H9 (cell line): Measurements from ENCODE around the gene CEBPG. TPM values are rescaled to one million over a fixed set of nuclear protein-coding genes. Genes with fewer than 3 reads are reported as not detected.

Experiments used
- DNase-seq: peaks from one replicate; pipeline ENCODE4 v3.0.0-alpha.2; 2017
- H2AFZ ChIP-seq: one replicate; pipeline ENCODE4 v1.6.1; 2013; ENCODE audit warnings: mild to moderate bottlenecking, low read length, control low read depth, moderate library complexity
- H2AK5ac ChIP-seq: 2 replicates; pipeline ENCODE4 v1.6.1; 2013; ENCODE audit warnings: low read length, control low read depth, mixed read lengths; ENCODE audit not compliant: insufficient read length
- H2BK120ac ChIP-seq: one replicate; pipeline ENCODE4 v1.6.1; 2013; ENCODE audit warnings: low read depth, mild to moderate bottlenecking, low read length, control low read depth, inconsistent platforms; ENCODE audit not compliant: poor library complexity, severe bottlenecking
- H2BK12ac ChIP-seq: 2 replicates; pipeline ENCODE4 v1.6.1; 2013; ENCODE audit warnings: low read length, control low read depth, mixed read lengths, low read depth; ENCODE audit not compliant: insufficient read length
- H2BK15ac ChIP-seq: 2 replicates; pipeline ENCODE4 v1.6.1; 2013; ENCODE audit warnings: low read depth, low read length, control low read depth
- H2BK20ac ChIP-seq: one replicate; pipeline ENCODE4 v1.6.1; 2013; ENCODE audit warnings: low read depth, mild to moderate bottlenecking, low read length, control low read depth, inconsistent platforms; ENCODE audit not compliant: poor library complexity, severe bottlenecking
- H2BK5ac ChIP-seq: 2 replicates; pipeline ENCODE4 v1.6.1; 2013; ENCODE audit warnings: low read length, control low read depth, mixed read lengths; ENCODE audit not compliant: insufficient read length
- H3K14ac ChIP-seq: 2 replicates; pipeline ENCODE4 v1.6.1; 2013; ENCODE audit warnings: low read length, control low read depth; ENCODE audit not compliant: insufficient read depth
- H3K18ac ChIP-seq: 2 replicates; pipeline ENCODE4 v1.6.1; 2013; ENCODE audit warnings: low read depth, mild to moderate bottlenecking, mixed read lengths, low read length, control low read depth; ENCODE audit not compliant: insufficient read length
- H3K23ac ChIP-seq: 2 replicates; pipeline ENCODE4 v1.6.1; 2013; ENCODE audit warnings: low read length, control low read depth, mixed read lengths, low read depth; ENCODE audit not compliant: insufficient read length
- H3K23me2 ChIP-seq: 2 replicates; pipeline ENCODE4 v1.6.1; 2013; ENCODE audit warnings: low read depth, mild to moderate bottlenecking, mixed read lengths, low read length, control low read depth; ENCODE audit not compliant: insufficient read length, poor library complexity, severe bottlenecking
- H3K27ac ChIP-seq: 2 replicates; pipeline ENCODE4 v1.5.1; 2013; ENCODE audit warnings: low read length, control low read depth, mixed read lengths, low read depth; ENCODE audit not compliant: insufficient read length
- H3K27me3 ChIP-seq: 2 replicates; pipeline ENCODE4 v1.6.1; 2013; ENCODE audit warnings: low read length, control low read depth, inconsistent platforms; ENCODE audit not compliant: insufficient read depth
- H3K4ac ChIP-seq: 2 replicates; pipeline ENCODE4 v1.6.1; 2013; ENCODE audit warnings: low read depth, mild to moderate bottlenecking, control low read depth, inconsistent platforms, low read length, moderate library complexity
- H3K4me1 ChIP-seq: 2 replicates; pipeline ENCODE4 v1.6.1; 2013; ENCODE audit warnings: low read length, control low read depth, inconsistent platforms; ENCODE audit not compliant: insufficient read depth
- H3K4me2 ChIP-seq: 2 replicates; pipeline ENCODE4 v1.6.1; 2013; ENCODE audit warnings: low read length, control low read depth, mixed read lengths; ENCODE audit not compliant: insufficient read length, insufficient read depth
- H3K56ac ChIP-seq: 2 replicates; pipeline ENCODE4 v1.6.1; 2013; ENCODE audit warnings: low read depth, mild to moderate bottlenecking, mixed read lengths, low read length, control low read depth; ENCODE audit not compliant: insufficient read length
- H3K79me1 ChIP-seq: 2 replicates; pipeline ENCODE4 v1.6.1; 2013; ENCODE audit warnings: low read depth, mild to moderate bottlenecking, moderate library complexity, low read length, control low read depth, inconsistent platforms; ENCODE audit not compliant: insufficient read depth, poor library complexity, severe bottlenecking
- H3K79me2 ChIP-seq: 2 replicates; pipeline ENCODE4 v1.6.1; 2013; ENCODE audit warnings: low read length, control low read depth, inconsistent platforms; ENCODE audit not compliant: insufficient read depth
- H3K9ac ChIP-seq: 2 replicates; pipeline ENCODE4 v1.6.1; 2013; ENCODE audit warnings: low read length, control low read depth, mixed read lengths; ENCODE audit not compliant: insufficient read length; ENCODE audit errors: extremely low read depth
- H3K9me3 ChIP-seq: one replicate; pipeline ENCODE4 v1.6.1; 2013; ENCODE audit warnings: low read depth, low read length, inconsistent platforms; ENCODE audit not compliant: control insufficient read depth
- H3T11ph ChIP-seq: one replicate; pipeline ENCODE4 v1.6.1; 2013; ENCODE audit warnings: mild to moderate bottlenecking, low read length, control low read depth, inconsistent platforms
- H4K20me1 ChIP-seq: one replicate; pipeline ENCODE4 v1.6.1; 2013; ENCODE audit not compliant: control insufficient read depth, insufficient read length, insufficient read depth
- H4K5ac ChIP-seq: 2 replicates; pipeline ENCODE4 v1.6.1; 2013; ENCODE audit warnings: low read depth, mild to moderate bottlenecking, mixed read lengths, low read length, control low read depth; ENCODE audit not compliant: insufficient read length
- H4K8ac ChIP-seq: replicated peaks from 2 replicates; pipeline ENCODE4 v1.6.1; 2013; ENCODE audit warnings: low read length, control low read depth, mixed read lengths, low read depth; ENCODE audit not compliant: insufficient read length
- H4K91ac ChIP-seq: 2 replicates; pipeline ENCODE4 v1.6.1; 2013; ENCODE audit warnings: low read depth, mild to moderate bottlenecking, moderate library complexity, mixed read lengths, low read length, control low read depth; ENCODE audit not compliant: insufficient read length
- H3K27ac Mint-ChIP-seq, 3 experiments: 2 replicates in 2 of 3; 3 replicates in 1 of 3; pipeline ENCODE4 v1.8.0; 2020 to 2021; ENCODE audit warnings: mixed read lengths in 3 of 3, mild to moderate bottlenecking in 1 of 3, moderate library complexity in 1 of 3
- H3K27me3 Mint-ChIP-seq: 2 replicates; pipeline ENCODE4 v1.8.0; 2021; ENCODE audit warnings: low read depth, mild to moderate bottlenecking, moderate library complexity, mixed read lengths
- H3K36me3 Mint-ChIP-seq, 3 experiments: 2 replicates in 2 of 3; 3 replicates in 1 of 3; pipeline ENCODE4 v1.8.0; 2020 to 2021; ENCODE audit warnings: low read depth in 3 of 3, mixed read lengths in 3 of 3; ENCODE audit not compliant: insufficient read depth in 1 of 3
- H3K4me1 Mint-ChIP-seq, 2 experiments: 2 replicates each; pipeline ENCODE4 v1.8.0; 2020; ENCODE audit warnings: mixed read lengths in 2 of 2
- H3K4me3 Mint-ChIP-seq, 2 experiments: 2 replicates in 1 of 2; 3 replicates in 1 of 2; pipeline ENCODE4 v1.8.0; 2020 to 2021; ENCODE audit warnings: mild to moderate bottlenecking in 2 of 2, mixed read lengths in 2 of 2, moderate library complexity in 1 of 2
- H3K9me3 Mint-ChIP-seq, 2 experiments: 2 replicates in 1 of 2; 3 replicates in 1 of 2; pipeline ENCODE4 v1.8.0; 2020; ENCODE audit warnings: mild to moderate bottlenecking in 2 of 2, mixed read lengths in 2 of 2, moderate library complexity in 1 of 2
- WGBS: extraction: QIAGEN DNeasy Blood & Tissue Kit; methylation state at CpG from one replicate; pipeline ENCODE4 v1.1.7; 2013; ENCODE audit warnings: missing lambda C conversion rate, low lambda C conversion rate, mixed read lengths; ENCODE audit not compliant: insufficient read length; ENCODE audit errors: extremely low coverage; 5-methylcytosine and 5-hydroxymethylcytosine counted together
- total RNA-seq: library from RNA; stranded (reverse); gene quantifications from 2 replicates; pipeline ENCODE4 v1.2.1, GENCODE V29; 2021
- TF ChIP-seq, protein P1 (sequence below): fragments of 200-600 bp; sonication (generic); conservative IDR thresholded peaks from 3 replicates; pipeline ENCODE4 v1.8.0; 2021; ENCODE audit warnings: antibody characterized with exemption, mild to moderate bottlenecking

CEBPG gene
- total RNA-seq, 1 experiment from 2014 or later: 33.7 TPM

DNA sequence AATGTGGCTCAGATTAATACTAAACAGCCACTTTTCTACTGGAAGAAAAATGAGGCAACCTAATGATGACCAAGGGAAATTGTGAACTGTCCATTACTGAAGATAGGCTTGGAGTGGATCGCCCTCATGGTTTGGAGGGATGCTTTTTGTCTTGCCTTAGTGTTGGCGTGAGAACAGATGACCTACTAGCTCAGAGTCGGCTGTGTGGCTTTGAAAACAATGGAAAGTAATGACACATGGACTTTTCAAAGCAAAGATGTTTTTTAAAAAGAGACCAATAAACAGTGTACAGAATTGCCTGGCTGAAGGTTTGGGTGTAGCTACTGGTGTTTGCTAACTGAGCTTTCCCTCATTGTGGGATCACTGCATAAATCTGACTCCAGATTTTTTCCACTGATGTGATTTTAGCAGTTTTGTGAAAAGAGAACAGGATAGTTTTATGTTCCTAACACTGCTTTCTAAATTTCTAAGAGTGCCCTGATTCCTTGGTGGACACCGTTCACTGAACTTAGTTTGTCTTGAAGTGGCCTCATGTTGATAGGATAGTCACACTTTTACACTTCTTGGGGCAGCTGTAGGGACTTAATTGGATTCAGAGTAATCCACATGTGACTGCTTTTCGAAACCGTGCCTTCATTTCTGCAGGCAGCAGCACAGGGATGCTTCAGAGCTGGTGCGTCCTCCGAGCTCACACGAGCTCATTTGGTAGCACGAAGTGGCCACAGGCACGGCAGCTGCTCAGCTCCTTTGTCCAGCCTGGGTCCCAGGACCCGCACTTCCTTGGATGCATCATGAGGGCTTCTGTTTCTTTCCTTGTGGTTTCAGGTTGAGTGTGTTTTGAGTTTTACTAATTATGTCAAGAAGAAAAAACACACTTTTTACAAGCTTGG is 4.3 kb downstream of the CEBPG start:
- H4K91ac ChIP-seq: no peak overlapping the region
- peaks cover 62% of the 10 kb centered on the region in 2 experiments for H3K4me1 Mint-ChIP-seq
- H2BK120ac ChIP-seq: no peak overlapping the region
- peaks cover 10% of the 10 kb centered on the region for H3K23me2 ChIP-seq
- H2BK12ac ChIP-seq: no peak overlapping the region
- no peak overlapping the region for H3K9ac ChIP-seq
- no peak overlapping the region for H2AFZ ChIP-seq
- peaks cover 4% of the 10 kb centered on the region; the same call in 1 of the 2 replicates for H3K4me1 ChIP-seq
- H3K27me3 Mint-ChIP-seq: 0 out of 2 replicates have a peak, but pooled peaks cover 2% of the 10 kb centered on the region
- WGBS: no CpG with 5 or more reads among the region's 12 CpGs
- peaks cover 13 to 21% (median 13%) of the 10 kb centered on the region in 3 experiments for H3K36me3 Mint-ChIP-seq
- 0 out of 5 replicates have a peak, but pooled peaks cover 0 to 2% of the 10 kb centered on the region in 2 experiments for H3K9me3 Mint-ChIP-seq
- no peak overlapping the region for H3K27ac ChIP-seq
- H3T11ph ChIP-seq: no peak overlapping the region
- no peak overlapping the region for H2BK15ac ChIP-seq
- H4K8ac ChIP-seq: no peak overlapping the region
- no peak overlapping the region for H3K56ac ChIP-seq
- no peak overlapping the region for H3K4me2 ChIP-seq
- peaks cover 6% of the 10 kb centered on the region for H3K79me1 ChIP-seq
- H2BK5ac ChIP-seq: no peak overlapping the region
- no peak overlapping the region for H2AK5ac ChIP-seq
- no peak overlapping the region for H3K4ac ChIP-seq
- no peaks in the 10 kb centered on the region for H3K9me3 ChIP-seq
- H3K23ac ChIP-seq: no peak overlapping the region
- peaks cover 34% of the 10 kb centered on the region; the same call in 1 of the 2 replicates for H3K79me2 ChIP-seq
- DNase-seq: no peak
- no peak overlapping the region for H3K18ac ChIP-seq
- no peaks in the 10 kb centered on the region for H3K27me3 ChIP-seq
- no peak overlapping the region for H2BK20ac ChIP-seq
- H3K14ac ChIP-seq: no peak overlapping the region
- no peak overlapping the region for H4K5ac ChIP-seq
- H3K27ac Mint-ChIP-seq: peak overlapping the region; percentile 44 to 78 (median 66); a peak in 4 of 7 replicates
- peak overlapping the region in 1 of 2 experiments; percentile 35; a peak in 1 of 5 replicates for H3K4me3 Mint-ChIP-seq
- H4K20me1 ChIP-seq: peaks cover 2% of the 10 kb centered on the region
- TF ChIP-seq, protein P1, sequence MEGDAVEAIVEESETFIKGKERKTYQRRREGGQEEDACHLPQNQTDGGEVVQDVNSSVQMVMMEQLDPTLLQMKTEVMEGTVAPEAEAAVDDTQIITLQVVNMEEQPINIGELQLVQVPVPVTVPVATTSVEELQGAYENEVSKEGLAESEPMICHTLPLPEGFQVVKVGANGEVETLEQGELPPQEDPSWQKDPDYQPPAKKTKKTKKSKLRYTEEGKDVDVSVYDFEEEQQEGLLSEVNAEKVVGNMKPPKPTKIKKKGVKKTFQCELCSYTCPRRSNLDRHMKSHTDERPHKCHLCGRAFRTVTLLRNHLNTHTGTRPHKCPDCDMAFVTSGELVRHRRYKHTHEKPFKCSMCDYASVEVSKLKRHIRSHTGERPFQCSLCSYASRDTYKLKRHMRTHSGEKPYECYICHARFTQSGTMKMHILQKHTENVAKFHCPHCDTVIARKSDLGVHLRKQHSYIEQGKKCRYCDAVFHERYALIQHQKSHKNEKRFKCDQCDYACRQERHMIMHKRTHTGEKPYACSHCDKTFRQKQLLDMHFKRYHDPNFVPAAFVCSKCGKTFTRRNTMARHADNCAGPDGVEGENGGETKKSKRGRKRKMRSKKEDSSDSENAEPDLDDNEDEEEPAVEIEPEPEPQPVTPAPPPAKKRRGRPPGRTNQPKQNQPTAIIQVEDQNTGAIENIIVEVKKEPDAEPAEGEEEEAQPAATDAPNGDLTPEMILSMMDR: no peak
